C1 segment of cervical spinal cord (tissue), 14 donors: Measurements from ENCODE around the gene DOCK4.

Experiments used
- DNase-seq, 14 donors: peaks; one replicate each; lab custom pipeline; 2025; lab: John Stamatoyannopoulos, UW

DOCK4 gene

DNA sequence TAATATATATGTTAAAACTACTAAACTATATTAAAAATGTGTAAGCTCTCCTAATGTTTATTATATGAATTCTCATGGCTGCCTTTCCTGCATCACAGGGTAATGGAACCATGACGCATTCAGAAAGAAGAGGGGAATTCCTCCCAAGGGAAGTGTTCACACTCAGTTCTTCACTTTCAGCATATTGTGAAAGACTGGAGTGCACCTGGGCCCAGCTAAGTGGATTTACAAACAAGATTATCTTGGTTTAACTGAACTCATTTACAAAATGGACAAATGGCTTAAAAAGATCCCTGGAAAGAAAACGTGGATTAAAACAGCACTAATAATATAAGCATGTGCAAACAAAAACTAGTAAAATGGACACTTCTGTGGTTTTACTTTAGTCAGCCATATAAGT lies 149.8 kb downstream of the DOCK4 start:
- no peak for DNase-seq

DNA sequence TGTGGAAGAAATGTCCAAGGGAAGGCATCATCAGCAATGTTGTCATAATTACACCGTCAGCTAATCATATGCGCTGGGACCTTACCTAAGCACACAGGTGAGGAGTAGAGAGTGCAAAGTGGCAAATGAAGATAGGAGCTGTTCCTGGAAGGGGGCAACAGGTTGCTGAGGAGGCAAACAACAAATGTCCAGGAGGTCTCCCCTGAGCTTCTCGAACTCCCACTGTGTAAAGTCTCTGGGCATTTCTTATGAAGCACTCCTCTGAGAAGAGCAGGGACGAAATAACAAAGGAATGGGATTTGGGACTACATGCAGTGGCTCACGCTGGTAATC lies 152.5 kb downstream of the DOCK4 start:
- no peak for DNase-seq

DNA sequence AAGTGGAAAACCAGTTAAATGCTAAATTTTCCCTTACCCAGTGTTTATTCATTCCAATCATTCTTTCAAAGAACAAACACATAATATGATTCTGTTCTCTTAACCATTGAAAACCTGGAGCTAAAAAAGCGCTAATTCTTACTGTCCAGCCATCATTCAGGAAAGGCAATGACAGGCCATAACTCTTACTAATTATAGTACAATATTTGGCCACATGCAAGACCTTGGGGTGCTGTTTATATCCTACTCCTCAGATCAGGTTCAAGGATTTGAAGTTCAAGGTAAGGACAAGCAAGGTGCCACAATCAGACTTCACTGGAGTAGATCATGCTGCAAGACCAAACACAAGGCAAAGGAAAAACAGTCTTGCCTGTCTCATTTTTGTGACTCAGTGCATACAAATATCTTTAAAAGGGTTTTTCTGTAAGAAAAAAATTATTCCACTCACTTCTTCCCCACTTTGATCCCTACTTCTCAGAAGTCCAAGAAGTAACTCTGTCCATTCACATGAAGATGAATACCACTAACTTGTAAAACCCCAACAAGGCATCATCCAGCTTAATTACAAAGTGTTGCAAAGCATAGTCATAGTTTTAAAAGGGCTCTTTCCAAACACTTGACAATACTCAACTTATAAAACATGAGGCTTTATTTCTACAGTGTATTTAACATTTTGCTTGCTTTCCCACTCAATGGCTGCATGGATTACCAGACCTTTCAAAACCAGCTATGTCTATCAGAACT lies 153.0 kb downstream of the DOCK4 start:
- no peak for DNase-seq

DNA sequence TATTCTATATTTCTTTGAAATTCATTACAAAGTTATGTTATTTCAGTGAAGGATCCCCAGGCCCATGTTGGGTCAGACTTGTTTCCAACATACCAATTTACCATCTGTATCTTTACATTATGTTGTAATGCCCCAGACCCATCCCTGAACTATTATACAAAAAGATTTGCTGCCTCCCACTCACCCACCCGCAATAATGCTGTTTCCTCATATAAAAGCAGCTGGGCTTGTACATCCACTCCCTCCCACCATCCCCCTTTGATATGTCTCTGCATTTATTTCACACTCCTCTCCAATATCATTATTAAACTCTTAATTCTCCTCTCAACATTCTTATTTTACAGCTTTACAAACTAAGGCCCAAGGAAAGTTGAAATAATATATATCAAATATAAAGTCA lies 153.7 kb downstream of the DOCK4 start:
- DNase-seq, result no peak

DNA sequence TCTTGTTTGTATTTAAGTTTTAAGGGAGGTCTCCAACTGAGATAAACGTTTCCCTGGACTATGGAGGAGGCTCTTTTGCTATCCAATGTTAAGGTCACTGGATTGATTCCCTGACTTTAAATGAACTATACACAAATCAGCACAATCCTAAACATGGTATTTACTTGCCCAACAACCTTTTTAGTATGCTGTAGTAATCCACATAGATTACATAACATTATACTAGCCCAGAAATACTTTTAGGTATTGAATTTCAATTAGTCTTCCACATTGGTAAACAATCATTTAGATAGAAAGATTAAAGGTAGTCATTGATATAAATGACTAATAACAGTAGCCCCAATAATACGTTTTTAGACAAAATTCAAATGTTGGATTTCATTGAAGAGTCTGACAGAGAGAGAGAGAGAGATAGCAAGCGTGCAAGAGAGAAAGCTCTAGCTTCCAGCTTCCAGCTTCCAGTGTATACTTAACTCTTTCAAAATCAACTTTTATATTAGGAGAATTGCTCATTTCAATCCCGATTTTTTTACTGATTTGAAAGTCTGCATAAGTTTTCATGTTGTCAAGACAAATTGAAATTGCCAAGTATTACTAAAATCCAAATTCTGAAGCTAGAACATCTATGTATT lies 155.8 kb downstream of the DOCK4 start:
- DNase-seq, result no peak

DNA sequence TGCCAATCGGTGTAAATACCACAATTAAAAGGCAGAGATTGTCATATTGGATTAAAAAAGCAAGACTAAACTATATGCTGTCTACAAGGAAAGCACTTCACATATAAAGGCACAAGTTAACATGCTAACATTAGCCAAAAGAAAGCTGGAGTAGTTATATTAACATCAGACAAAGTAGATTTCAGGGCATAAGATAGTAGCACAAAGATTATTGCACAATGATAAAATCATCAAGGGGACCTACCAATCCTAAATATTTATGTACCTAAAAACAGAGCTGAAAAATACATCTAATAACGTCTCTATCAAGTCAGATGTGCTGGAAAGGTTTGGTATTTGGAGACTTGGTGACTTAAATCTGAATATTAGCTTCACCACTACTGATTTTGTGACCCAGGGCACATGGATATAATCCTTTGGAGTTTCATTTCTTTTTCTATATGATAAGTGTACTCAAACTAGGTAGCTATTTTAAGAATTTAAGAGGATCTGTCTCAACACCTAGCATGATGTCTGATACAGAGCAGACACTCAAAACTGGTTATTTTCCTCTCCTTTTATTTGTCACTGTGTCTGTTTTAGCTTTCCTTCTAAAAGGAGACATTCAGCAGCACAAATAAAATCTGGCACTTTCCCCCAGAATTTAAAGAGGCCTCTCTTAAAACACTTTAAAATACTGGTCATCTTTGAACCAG lies 156.5 kb downstream of the DOCK4 start:
- no peak for DNase-seq

DNA sequence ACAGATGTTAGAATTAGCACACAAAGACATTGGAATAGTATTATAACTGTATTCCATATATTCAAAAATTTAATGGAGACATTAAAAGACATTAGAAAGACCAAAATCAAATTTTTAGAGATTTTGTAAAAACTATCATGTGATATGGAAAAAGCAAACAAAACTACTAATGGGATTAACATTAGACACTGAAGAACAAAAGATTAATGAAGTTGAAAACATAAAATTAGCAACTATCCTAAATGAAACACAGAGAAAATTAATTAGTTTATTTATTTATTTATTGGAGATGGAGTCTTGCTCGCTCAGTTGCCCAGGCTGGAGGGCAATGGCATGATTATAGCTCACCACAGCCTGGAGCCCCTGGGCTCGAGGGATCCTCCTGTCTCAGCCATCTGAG lies 158.8 kb downstream of the DOCK4 start:
- DNase-seq, result no peak

DNA sequence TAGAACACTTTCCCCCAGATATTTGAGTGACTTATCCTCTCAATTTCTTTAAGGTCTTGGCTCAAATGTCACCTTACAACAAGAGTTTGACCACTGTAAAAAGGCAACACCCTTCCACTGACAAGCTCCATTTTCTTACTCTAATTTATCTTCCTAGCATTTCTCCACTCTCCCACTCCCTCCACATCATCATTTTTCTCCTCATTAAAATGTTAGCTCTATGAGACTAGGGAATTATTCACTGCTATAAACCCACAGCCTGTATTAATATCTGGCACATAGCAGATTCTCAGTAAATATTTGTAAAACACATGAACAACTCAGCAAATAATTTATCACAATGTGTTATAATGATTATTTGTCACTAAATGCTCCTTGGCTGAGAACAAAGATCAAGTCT lies 161.0 kb downstream of the DOCK4 start:
- no peak for DNase-seq

DNA sequence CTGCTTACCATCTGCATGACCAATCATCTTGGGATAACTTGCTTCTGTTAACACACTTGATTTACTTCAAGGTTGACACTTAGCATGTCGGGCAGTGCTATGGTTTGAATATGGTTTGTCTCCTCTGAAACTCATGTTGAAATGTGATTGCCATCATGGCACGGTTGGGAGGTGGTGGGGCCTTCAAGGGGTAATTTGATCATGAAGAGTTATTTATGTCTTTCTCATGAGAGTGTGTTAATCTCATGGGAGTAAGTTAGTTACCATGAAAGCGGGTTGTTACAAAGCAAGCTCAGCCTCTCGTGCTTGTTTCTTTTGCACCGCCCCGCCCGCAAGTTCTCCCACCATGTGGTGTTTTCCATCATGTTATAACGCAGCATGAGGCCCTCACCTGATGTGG lies 163.6 kb downstream of the DOCK4 start:
- no peak for DNase-seq

DNA sequence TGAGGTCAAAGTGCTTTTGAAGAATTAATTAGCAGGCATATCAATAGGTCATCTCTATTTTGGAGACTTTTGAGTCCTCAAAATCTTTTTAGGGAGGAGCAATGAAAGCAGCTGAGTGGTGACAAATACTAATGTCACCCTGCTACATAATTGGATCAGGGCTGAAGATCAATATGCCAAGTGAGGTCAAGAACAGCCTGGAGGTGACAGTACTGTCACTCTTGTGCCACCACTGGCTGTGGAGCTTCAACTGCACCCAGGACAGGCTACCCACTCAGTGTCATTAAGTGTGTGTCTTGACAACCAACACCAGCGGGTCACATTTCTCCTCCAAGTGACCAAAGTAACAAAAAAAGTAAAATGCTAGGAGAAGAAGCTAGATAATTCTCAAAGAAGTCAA lies 167.8 kb downstream of the DOCK4 start:
- no peak for DNase-seq

DNA sequence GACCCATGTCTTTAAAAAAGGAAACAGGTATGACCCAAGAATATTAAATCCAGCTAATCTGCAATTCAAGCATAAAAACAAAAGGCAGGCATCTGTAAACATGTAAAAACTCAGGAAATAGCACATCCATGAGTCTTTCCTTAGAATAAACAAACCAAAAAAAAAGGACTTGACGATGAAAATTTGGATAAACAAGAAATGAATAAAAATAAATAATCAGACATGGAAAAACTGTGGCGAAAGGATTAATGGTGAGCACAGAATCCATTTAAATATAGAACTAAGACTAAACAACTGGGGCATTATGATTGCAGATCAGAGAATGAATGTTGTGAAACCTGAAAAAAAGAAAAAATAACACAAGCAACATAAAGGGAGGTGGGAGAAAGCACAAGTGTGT lies 170.1 kb downstream of the DOCK4 start:
- DNase-seq, result no peak

DNA sequence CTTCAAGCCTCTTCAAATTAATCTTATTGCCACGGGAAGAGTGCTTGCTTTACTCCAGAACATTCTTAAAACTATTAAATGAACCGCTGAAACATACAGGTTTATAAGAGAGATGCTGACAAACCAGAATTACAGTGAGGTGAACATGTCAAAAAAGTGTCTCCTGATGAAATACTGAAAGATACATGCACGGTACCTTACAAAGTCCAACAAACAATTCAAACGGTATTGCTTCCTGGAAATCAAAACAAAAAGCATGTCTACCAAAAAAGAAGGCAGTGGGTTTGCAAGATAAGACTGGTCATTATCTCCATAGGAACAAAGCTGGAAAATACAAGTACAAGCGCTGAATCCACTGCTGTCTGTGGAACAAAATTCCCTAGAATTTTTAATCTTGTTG lies 174.5 kb downstream of the DOCK4 start:
- no peak for DNase-seq

DNA sequence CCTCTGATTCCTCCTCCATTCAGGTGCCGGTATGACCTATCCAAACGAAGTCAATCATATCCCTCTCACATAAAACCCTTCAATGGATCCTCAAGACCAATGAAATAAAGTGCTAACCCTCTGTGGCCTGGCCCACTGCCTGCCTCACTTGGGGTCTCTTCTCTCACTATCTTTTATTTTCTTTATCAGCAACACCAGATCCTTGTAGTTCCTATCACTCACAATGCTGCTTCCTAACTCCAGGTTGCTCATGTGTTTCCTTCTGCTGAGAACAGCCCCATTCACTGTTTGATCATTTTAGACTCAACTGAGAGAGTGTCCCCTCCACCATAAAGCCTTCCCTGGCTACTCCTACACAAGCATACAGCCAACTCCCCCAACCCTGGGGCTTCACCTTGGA lies 180.6 kb downstream of the DOCK4 start:
- no peak for DNase-seq

DNA sequence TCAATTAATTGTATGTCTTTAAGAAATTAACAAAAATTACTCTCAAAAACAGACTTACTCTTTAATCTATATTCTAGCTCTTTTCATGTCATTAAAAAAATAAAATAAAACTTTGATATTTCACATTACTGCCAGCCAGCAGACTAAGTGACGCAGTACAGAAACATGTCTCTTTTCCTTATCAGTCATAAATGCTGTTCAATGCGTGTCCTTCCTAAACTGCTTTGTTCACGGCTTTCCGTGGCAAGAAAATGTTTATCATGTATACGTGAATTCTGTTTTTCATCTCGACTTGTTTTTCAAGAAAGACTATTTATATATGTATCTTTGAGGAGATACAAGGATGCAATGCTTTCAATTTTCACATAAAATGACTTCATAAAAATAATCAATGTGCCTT lies 182.4 kb downstream of the DOCK4 start:
- no peak for DNase-seq

DNA sequence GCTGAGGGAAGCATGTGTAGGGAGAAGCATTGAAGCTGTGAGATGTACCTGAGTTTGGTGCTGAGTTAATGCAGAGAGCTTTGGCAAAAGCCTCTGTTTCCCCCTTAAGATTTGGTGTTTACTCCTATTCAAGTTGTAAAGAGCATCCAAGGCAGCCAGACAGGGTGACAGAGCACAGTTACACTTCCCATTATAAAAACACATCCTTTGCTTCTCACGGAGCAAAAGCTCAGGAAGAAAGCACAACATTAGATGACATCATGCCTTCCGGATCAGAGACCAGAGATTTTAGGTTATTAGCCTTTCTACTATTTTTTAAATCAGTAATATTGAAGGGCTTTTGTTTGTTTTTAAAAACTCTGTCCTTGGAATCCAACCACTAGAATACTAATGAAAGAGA lies 182.9 kb downstream of the DOCK4 start:
- DNase-seq, result no peak

DNA sequence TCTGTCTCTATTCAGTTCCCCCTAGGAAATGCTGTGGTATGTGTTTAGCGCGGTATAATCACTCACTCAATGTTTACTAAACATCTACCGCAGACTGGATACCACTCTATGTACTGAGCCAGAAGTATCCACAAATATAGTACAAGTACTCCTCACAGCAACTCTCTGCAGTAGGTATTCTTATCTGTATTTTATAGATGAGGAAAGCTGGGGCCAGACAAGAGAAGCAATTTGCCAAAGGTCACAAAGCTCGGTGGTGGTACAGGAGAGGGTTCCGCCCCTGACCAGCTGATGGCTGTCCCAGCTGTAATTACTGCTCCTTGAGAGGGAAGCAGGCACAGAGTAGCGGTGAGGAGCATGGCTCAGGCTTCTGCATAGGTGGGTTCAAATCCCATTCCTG lies 184.1 kb downstream of the DOCK4 start:
- DNase-seq, result no peak

DNA sequence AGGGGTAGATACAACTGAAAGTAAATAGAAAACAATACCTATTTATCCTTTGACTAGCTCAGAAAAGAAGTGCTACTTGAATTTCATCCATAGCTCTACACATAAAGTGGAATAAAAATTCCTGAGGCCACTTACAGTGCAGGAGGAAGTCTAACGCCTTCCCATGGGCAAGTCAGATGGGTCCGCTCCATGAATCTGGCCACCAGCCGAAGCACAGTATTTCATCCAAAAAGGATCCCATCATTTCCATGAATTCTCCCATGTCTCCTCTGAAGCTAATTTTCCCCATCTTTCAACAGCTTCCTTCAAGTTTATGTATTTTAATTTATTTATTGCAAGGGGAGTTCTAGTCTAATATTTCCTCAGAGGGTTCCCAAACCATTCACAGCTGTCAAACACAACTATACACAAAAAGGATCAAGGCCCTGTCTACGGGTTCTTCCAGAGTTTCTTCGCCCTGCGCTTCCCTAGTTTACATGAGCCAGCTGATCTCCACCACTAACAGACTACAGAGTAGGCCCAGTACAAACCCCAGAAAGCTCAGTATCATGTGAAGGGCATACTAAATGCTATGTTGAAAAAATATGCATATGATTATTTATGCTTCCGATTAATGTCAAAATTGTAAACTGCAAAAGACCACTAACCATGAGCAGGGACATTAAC lies 184.7 kb downstream of the DOCK4 start:
- peak in 1 of 14 donors; percentile 56 for DNase-seq

DNA sequence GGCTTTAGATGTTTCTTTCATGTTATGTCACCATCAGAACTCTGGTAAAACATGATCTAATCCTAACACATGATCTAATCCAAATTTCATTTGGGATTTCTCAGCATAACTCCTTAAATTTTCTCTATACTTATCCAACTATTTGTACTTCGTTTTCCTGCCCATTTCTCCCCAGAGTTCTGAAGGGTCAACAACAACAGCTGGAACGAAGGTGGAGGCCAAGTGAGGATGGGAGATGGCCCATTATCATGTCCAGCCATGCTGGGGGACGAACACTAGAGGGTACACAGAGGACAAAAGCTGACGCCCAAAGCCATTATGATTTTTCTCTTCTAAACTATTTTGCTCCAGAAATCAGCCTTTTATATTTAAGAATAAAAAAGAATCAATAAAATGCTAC lies 185.4 kb downstream of the DOCK4 start:
- DNase-seq, result no peak

DNA sequence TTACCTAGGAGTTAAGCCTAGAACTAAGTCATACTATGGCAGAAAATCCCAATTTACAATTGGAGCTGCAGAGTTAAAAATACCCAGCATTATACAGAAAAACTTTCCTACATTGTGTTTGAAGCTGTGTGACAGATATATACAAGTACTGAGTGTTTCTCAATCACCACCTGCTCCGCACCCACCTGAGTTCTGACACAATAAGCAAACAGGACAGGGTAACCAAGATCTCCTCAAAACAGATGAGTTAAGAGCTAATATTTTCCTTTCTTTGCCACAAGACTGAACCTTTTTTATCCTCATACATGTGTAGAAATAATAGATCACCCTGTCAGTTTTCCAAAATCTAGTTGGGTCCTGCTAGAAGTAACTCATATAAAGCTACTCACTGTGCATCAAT lies 186.3 kb downstream of the DOCK4 start:
- no peak for DNase-seq

DNA sequence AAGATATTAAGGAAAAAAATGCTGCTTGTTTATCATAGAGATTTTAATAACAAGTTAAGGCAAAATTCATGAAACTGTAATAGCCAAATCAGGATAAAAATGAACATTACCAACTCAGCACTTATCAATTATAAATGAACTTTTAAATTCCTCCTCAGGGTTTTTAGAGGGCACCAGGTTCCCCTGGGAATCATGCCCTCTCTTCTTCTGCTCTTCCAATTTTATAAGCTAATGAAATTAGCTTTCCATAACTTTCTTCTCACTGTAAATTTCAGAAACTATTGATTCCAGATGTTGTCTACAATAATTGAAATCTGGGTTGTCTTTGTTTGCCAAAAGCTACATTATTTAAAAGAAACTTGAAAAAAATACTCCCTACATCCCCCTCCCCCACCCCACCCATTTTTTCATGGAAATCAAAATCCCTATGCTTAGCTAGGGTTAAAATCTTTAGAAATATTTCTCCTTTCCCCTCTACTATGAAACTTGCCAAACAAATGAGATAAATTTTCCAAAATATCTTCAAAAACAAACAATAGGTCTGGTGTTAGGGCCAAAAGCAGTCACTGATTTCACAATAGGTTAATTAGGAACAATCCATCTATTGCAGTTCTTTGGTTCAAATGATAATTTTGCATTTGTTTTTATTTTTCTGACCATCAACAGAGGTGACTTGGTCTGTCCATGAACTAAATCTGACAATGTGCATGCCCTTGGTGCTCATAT lies 187.7 kb downstream of the DOCK4 start:
- no peak for DNase-seq

DNA sequence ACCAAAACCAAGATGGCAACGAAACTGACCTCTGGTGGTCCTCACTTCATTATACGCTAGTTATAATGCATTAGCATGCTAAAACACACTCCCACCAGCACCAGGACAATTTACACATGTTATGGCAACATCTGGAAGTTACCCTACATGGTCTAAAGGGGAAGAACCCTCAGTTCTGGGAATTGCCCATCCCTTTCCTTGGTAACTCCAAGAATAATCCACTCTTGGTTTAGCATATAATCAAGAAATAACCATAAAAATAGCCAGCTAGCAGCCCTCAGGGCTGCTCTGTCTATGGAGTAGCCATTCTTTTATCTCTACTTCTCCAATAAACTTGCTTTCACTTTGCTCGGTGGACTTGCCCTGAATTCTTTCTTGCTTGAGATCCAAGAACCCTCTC lies 191.1 kb downstream of the DOCK4 start:
- DNase-seq, result no peak

DNA sequence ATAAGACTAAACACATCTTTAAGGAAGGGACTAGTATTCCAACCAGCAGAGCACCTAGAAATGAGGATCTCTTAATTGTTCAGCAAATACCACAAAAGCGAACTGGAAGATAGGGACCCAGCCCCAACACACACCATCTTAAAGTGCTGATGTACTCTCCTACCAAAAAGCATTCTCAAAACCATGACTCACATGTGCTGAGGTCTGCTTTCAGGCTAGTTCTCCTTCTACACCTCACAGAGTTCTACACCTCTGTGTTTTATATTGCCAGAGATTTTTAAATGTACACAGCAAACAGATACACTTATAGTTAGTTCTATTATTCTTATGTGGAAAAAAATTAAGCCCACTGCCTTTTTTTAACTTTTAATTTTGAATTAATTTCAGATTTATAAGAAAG lies 191.9 kb downstream of the DOCK4 start:
- DNase-seq, result no peak
